OCI-LY7 (cell line): ENCODE results near the gene ICAM5. TPM values are rescaled to one million over a fixed set of nuclear protein-coding genes. Genes with fewer than 3 reads are reported as not detected.
A peak's percentile ranks its signal among the peaks of the same experiment; 100 is the strongest.

Experiments
- BruUV-seq: library from RNA; stranded (reverse); fragments of 400-500 nt; replicated peaks from 2 replicates; lab custom pipeline; 2021; lab: Mats Ljungman, UMichigan
- CTCF ChIA-PET: fragments of 300-600 bp; sonication (Branson Sonifier 250); formaldehyde crosslinking; loops from one replicate; lab custom pipeline; 2022; ENCODE audit warnings: antibody characterized with exemption; ENCODE audit not compliant: unreplicated experiment; lab: Charles Lee
- POLR2A ChIA-PET: fragments of 300-600 bp; sonication (Branson Sonifier 250); formaldehyde crosslinking; loops from one replicate; lab custom pipeline; 2022; ENCODE audit warnings: antibody characterized with exemption; lab: Charles Lee
- DNase-seq: peaks from one replicate; pipeline ENCODE4 v3.0.0-alpha.2; 2015; ENCODE audit warnings: low spot score
- H2AFZ ChIP-seq: fragments of 200-600 bp; sonication (generic), shearing (Covaris generic); 2 replicates; pipeline ENCODE4 v1.6.1; 2014; ENCODE audit warnings: mild to moderate bottlenecking, antibody characterized with exemption, low read length, moderate library complexity
- H3K27ac ChIP-seq: fragments of 200-600 bp; sonication (generic); 2 replicates; pipeline ENCODE4 v1.5.1; 2014; ENCODE audit warnings: mixed run types, low read depth, mild to moderate bottlenecking, moderate library complexity, low read length, inconsistent platforms; ENCODE audit not compliant: poor library complexity, severe bottlenecking
- H3K36me3 ChIP-seq: fragments of 200-600 bp; sonication (generic); 2 replicates; pipeline ENCODE4 v1.6.1; 2014; ENCODE audit warnings: mild to moderate bottlenecking, antibody characterized with exemption, low read length, moderate library complexity, mixed read lengths; ENCODE audit not compliant: insufficient read depth
- H3K4me1 ChIP-seq: fragments of 200-600 bp; sonication (generic); 2 replicates; pipeline ENCODE4 v1.5.1; 2014; ENCODE audit warnings: mild to moderate bottlenecking, low read length; ENCODE audit not compliant: insufficient read depth, poor library complexity, severe bottlenecking
- H3K4me2 ChIP-seq: fragments of 200-600 bp; sonication (generic); 2 replicates; pipeline ENCODE4 v1.6.1; 2014; ENCODE audit warnings: mild to moderate bottlenecking, low read length
- H3K4me3 ChIP-seq: fragments of 200-600 bp; sonication (generic); 2 replicates; pipeline ENCODE4 v1.5.1; 2014; ENCODE audit warnings: mild to moderate bottlenecking, low read depth, low read length; ENCODE audit not compliant: poor library complexity, severe bottlenecking
- H3K79me2 ChIP-seq: fragments of 200-600 bp; sonication (generic); 2 replicates; pipeline ENCODE4 v1.6.1; 2016; ENCODE audit warnings: low read depth, mild to moderate bottlenecking, low read length, moderate library complexity, mixed read lengths; ENCODE audit not compliant: insufficient read depth
- H3K9me2 ChIP-seq: fragments of 200-600 bp; sonication (generic); 2 replicates; pipeline ENCODE4 v1.6.1; 2016; ENCODE audit warnings: mild to moderate bottlenecking, low read length, mixed read lengths; ENCODE audit not compliant: insufficient read depth
- H3K9me3 ChIP-seq: fragments of 200-600 bp; sonication (generic); 2 replicates; pipeline ENCODE4 v1.6.1; 2014; ENCODE audit warnings: mild to moderate bottlenecking, mixed run types, low read length, mixed read lengths
- H4K20me1 ChIP-seq: fragments of 200-600 bp; sonication (generic); 2 replicates; pipeline ENCODE4 v1.6.1; 2014; ENCODE audit warnings: mild to moderate bottlenecking, antibody characterized with exemption, low read length, moderate library complexity, mixed read lengths; ENCODE audit not compliant: insufficient read depth
- CTCF ChIP-seq: fragments of 200-600 bp; sonication (generic); conservative IDR thresholded peaks from 2 replicates; pipeline ENCODE4 v1.5.1; 2014; ENCODE audit warnings: mild to moderate bottlenecking, antibody characterized with exemption, low read length, moderate library complexity, mixed read lengths
- EZH2phosphoT487 ChIP-seq: fragments of 200-600 bp; sonication (generic); IDR thresholded peaks from 2 replicates; pipeline ENCODE4 v1.6.1; 2018; ENCODE audit warnings: low read depth, borderline replicate concordance, mild to moderate bottlenecking, mixed run types, antibody characterized with exemption, low read length, moderate library complexity, mixed read lengths
- intact Hi-C: fragments of 100-400 bp; cut with micrococcal nuclease; formaldehyde crosslinking; loops from one replicate; pipeline ENCODE4 v1.10.0; 2022; ENCODE audit not compliant: unreplicated experiment
- total RNA-seq, 2 experiments: library from RNA; depleted of rRNA in 1 of 2; stranded (reverse); fragments of >200 nt in 1 of 2; shearing (Covaris generic) in 1 of 2; gene quantifications; 2 replicates each; pipeline ENCODE4 v1.2.3, GENCODE V29; 2014 to 2022

Gene ICAM5
- total RNA-seq, 2 experiments from 2014 or later = 6.4 to 10.8 TPM

DNA sequence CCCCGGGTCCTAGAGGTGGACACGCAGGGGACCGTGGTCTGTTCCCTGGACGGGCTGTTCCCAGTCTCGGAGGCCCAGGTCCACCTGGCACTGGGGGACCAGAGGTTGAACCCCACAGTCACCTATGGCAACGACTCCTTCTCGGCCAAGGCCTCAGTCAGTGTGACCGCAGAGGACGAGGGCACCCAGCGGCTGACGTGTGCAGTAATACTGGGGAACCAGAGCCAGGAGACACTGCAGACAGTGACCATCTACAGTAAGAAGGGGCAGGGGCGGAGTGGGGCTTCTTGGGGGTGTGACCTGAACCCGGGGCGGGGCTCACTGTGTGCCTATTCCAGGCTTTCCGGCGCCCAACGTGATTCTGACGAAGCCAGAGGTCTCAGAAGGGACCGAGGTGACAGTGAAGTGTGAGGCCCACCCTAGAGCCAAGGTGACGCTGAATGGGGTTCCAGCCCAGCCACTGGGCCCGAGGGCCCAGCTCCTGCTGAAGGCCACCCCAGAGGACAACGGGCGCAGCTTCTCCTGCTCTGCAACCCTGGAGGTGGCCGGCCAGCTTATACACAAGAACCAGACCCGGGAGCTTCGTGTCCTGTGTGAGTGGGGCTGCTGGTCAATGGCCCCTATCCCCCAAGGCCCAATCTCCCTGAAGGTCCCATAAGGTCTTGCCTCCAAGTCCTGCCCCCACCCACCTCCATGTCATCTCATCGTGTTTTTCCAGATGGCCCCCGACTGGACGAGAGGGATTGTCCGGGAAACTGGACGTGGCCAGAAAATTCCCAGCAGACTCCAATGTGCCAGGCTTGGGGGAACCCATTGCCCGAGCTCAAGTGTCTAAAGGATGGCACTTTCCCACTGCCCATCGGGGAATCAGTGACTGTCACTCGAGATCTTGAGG is 5.4 kb upstream of the ICAM5 start:
- H3K4me3 ChIP-seq = no peak overlapping the region
- H3K9me2 ChIP-seq = no peaks in the 10 kb centered on the region
- BruUV-seq = no TSS peak
- H3K9me3 ChIP-seq = no peaks in the 10 kb centered on the region
- no peak overlapping the region for H3K27ac ChIP-seq
- H4K20me1 ChIP-seq = no peaks in the 10 kb centered on the region
- CTCF ChIA-PET = no interaction called here
- no peak for TF ChIP-seq EZH2phosphoT487
- no peak for TF ChIP-seq CTCF
- DNase-seq = no peak
- no peaks in the 10 kb centered on the region for H3K79me2 ChIP-seq
- H2AFZ ChIP-seq = no peak overlapping the region
- no peak overlapping the region for H3K4me2 ChIP-seq
- peaks cover 39% of the 10 kb centered on the region for H3K4me1 ChIP-seq
- peaks cover 23% of the 10 kb centered on the region; the same call in 1 of the 2 replicates for H3K36me3 ChIP-seq
- intact Hi-C loops = no loop called here
- POLR2A ChIA-PET = no interaction called here

DNA sequence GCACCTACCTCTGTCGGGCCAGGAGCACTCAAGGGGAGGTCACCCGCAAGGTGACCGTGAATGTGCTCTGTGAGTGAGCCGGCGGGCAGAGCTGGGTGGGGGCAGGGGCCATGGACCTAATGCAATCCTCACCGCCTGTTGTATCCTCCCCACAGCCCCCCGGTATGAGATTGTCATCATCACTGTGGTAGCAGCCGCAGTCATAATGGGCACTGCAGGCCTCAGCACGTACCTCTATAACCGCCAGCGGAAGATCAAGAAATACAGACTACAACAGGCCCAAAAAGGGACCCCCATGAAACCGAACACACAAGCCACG is 4.8 kb upstream of the ICAM5 start:
- Histone ChIP-seq H3K4me1 (peaks cover 42% of the 10 kb centered on the region), H2AFZ (no peak overlapping the region), H3K4me3 (no peak overlapping the region), H3K9me3 (no peaks in the 10 kb centered on the region), H4K20me1 (no peaks in the 10 kb centered on the region), H3K36me3 (peaks cover 23% of the 10 kb centered on the region; the same call in 1 of the 2 replicates), H3K4me2 (no peak overlapping the region), H3K9me2 (no peaks in the 10 kb centered on the region), H3K27ac (no peak overlapping the region), H3K79me2 (no peaks in the 10 kb centered on the region)
- TF ChIP-seq CTCF = no peak
- no peak for TF ChIP-seq EZH2phosphoT487
- CTCF ChIA-PET = no interaction called here
- POLR2A ChIA-PET = no interaction called here
- no peak for DNase-seq
- intact Hi-C loops = no loop called here
- BruUV-seq = no TSS peak

DNA sequence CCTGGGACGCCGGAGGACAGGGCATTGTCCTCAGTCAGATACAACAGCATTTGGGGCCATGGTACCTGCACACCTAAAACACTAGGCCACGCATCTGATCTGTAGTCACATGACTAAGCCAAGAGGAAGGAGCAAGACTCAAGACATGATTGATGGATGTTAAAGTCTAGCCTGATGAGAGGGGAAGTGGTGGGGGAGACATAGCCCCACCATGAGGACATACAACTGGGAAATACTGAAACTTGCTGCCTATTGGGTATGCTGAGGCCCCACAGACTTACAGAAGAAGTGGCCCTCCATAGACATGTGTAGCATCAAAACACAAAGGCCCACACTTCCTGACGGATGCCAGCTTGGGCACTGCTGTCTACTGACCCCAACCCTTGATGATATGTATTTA is 4.4 kb upstream of the ICAM5 start:
- DNase-seq = no peak
- Histone ChIP-seq H3K9me2 (no peaks in the 10 kb centered on the region), H3K4me1 (peaks cover 47% of the 10 kb centered on the region), H3K4me2 (no peak overlapping the region), H3K9me3 (no peaks in the 10 kb centered on the region), H4K20me1 (no peaks in the 10 kb centered on the region), H3K36me3 (peaks cover 23% of the 10 kb centered on the region; the same call in 1 of the 2 replicates), H3K79me2 (no peaks in the 10 kb centered on the region), H2AFZ (no peak overlapping the region), H3K4me3 (no peak overlapping the region), H3K27ac (peak overlapping the region; percentile 37)
- intact Hi-C loops = no loop called here
- no TSS peak for BruUV-seq
- ChIA-PET POLR2A (no interaction called here), CTCF (no interaction called here)
- TF ChIP-seq EZH2phosphoT487 = no peak
- TF ChIP-seq CTCF = no peak
